Natural killer cell (primary cell): Measurements from ENCODE around the gene ANK3. TPM values are rescaled to one million over a fixed set of nuclear protein-coding genes. Genes with fewer than 3 reads are reported as not detected.

Experiments
- ATAC-seq, 3 donors: fragments of 150-1000 bp in 2 of 3; fragments of 200-7000 bp in 1 of 3; cut with Tn5 transposase; 1 replicate in 1 of 3; 2 replicates in 2 of 3; pipeline ENCODE4 v1.10.0; 2021; ENCODE audit warnings: mild to moderate bottlenecking in 2 of 3, moderate library complexity in 2 of 3
- DNase-seq, 2 donors: peaks; one replicate each; pipeline versions ENCODE4 v3.0.0 to v3.0.0-alpha.2; 2013 to 2021; ENCODE audit warnings: mixed read lengths in 1 of 2
- H3K27ac ChIP-seq: one replicate; pipeline ENCODE4 v1.5.1; 2013; ENCODE audit warnings: mild to moderate bottlenecking, low read length
- H3K27me3 ChIP-seq: one replicate; pipeline ENCODE4 v1.6.1; 2013; ENCODE audit warnings: low read length; ENCODE audit not compliant: control insufficient read depth, insufficient read depth
- H3K36me3 ChIP-seq: one replicate; pipeline ENCODE4 v1.6.1; 2013; ENCODE audit warnings: low read length; ENCODE audit not compliant: control insufficient read depth, insufficient read depth
- H3K4me1 ChIP-seq: one replicate; pipeline ENCODE4 v1.6.1; 2013; ENCODE audit warnings: low read length; ENCODE audit not compliant: control insufficient read depth, insufficient read depth
- H3K4me3 ChIP-seq: one replicate; pipeline ENCODE4 v1.5.1; 2013; ENCODE audit warnings: low read length
- H3K9me3 ChIP-seq: one replicate; pipeline ENCODE4 v1.6.1; 2013; ENCODE audit warnings: low read length; ENCODE audit not compliant: control insufficient read depth, insufficient read depth
- H3K27ac Mint-ChIP-seq, 2 donors: one replicate each; pipeline ENCODE4 v1.8.0; 2022; ENCODE audit warnings: mild to moderate bottlenecking in 2 of 2, mixed read lengths in 2 of 2, moderate library complexity in 1 of 2
- H3K27me3 Mint-ChIP-seq, 2 donors: one replicate each; pipeline ENCODE4 v1.8.0; 2022; ENCODE audit warnings: low read depth in 2 of 2, mixed read lengths in 2 of 2
- H3K36me3 Mint-ChIP-seq: one replicate; pipeline ENCODE4 v1.8.0; 2022; ENCODE audit warnings: mixed read lengths
- H3K4me1 Mint-ChIP-seq, 2 donors: one replicate each; pipeline ENCODE4 v1.8.0; 2022; ENCODE audit warnings: mixed read lengths in 2 of 2
- H3K4me3 Mint-ChIP-seq: one replicate; pipeline ENCODE4 v1.8.0; 2022; ENCODE audit warnings: mild to moderate bottlenecking, moderate library complexity, mixed read lengths
- H3K9me3 Mint-ChIP-seq, 2 donors: one replicate each; pipeline ENCODE4 v1.8.0; 2022; ENCODE audit warnings: mixed read lengths in 2 of 2
- CTCF ChIP-seq: fragments of 200-600 bp; IDR thresholded peaks from one replicate; pipeline ENCODE4 v1.8.0; 2022; ENCODE audit warnings: antibody characterized with exemption
- WGBS: methylation state at CpG from one replicate; pipeline ENCODE4 v1.1.7; 2013; ENCODE audit warnings: missing lambda C conversion rate; ENCODE audit not compliant: insufficient coverage; 5-methylcytosine and 5-hydroxymethylcytosine counted together
- intact Hi-C: fragments of 100-400 bp; cut with micrococcal nuclease; formaldehyde crosslinking; loops from one replicate; pipeline ENCODE4 v1.14.2; 2022
- total RNA-seq, 4 donors: library from RNA; stranded (reverse); fragments of 120-200 nt in 1 of 4; gene quantifications; one replicate each; pipeline versions ENCODE4 v1.2.3 to v1.2.4, GENCODE V29; 2013 to 2022

Gene ANK3
- total RNA-seq, 3 donors from 2014 or later (not counting 1 experiment from before 2014, with no cell fraction given), result 4.4 to 12.9 (median 11.4) TPM

- no peaks in the 10 kb centered on the region for H3K27me3 ChIP-seq
- peaks cover 0 to 3% of the 10 kb centered on the region in 2 donors for H3K27me3 Mint-ChIP-seq
- no peaks in the 10 kb centered on the region for H3K9me3 ChIP-seq
- DNase-seq, result no peak
- no peak for TF ChIP-seq CTCF
- H3K4me3 ChIP-seq, result no peak overlapping the region
- no peak overlapping the region for H3K4me3 Mint-ChIP-seq
- H3K27ac Mint-ChIP-seq, result no peak overlapping the region
- H3K36me3 Mint-ChIP-seq, result no peaks in the 10 kb centered on the region
- no peak overlapping the region for H3K27ac ChIP-seq
- H3K4me1 ChIP-seq, result no peaks in the 10 kb centered on the region
- no peaks in the 10 kb centered on the region for H3K4me1 Mint-ChIP-seq
- WGBS, result 63% methylated on average over 2 of the region's 3 CpGs
- ATAC-seq, result no peak
- no peaks in the 10 kb centered on the region for H3K36me3 ChIP-seq
- intact Hi-C loops, result no loop called here
- peaks cover 0 to 2% of the 10 kb centered on the region in 2 donors for H3K9me3 Mint-ChIP-seq
Observed at GRCh38 chr10:60425392-60426110, 35.9 kb upstream of the ANK3 start.

GRCh38 chr10:60424971-60425370 lies 35.3 kb upstream of the ANK3 start:
- no peak overlapping the region for H3K4me3 ChIP-seq
- Mint-ChIP-seq H3K9me3 (peaks cover 0 to 2% of the 10 kb centered on the region in 2 donors), H3K27ac (no peak overlapping the region), H3K4me1 (no peaks in the 10 kb centered on the region), H3K36me3 (no peaks in the 10 kb centered on the region), H3K27me3 (peaks cover 0 to 3% of the 10 kb centered on the region in 2 donors), H3K4me3 (no peak overlapping the region)
- no peaks in the 10 kb centered on the region for H3K27me3 ChIP-seq
- TF ChIP-seq CTCF, result no peak
- intact Hi-C loops, result no loop called here
- WGBS, result 67% methylated on average over 4 of the region's 4 CpGs
- H3K36me3 ChIP-seq, result no peaks in the 10 kb centered on the region
- H3K9me3 ChIP-seq, result no peaks in the 10 kb centered on the region
- ATAC-seq (no peak), DNase-seq (no peak)
- no peaks in the 10 kb centered on the region for H3K4me1 ChIP-seq
- no peak overlapping the region for H3K27ac ChIP-seq

- H3K4me1 Mint-ChIP-seq, result no peaks in the 10 kb centered on the region
- no peak overlapping the region for H3K27ac Mint-ChIP-seq
- peaks cover 0 to 2% of the 10 kb centered on the region in 2 donors for H3K9me3 Mint-ChIP-seq
- intact Hi-C loops, result no loop called here
- Histone ChIP-seq H3K9me3 (no peaks in the 10 kb centered on the region), H3K27me3 (no peaks in the 10 kb centered on the region), H3K4me1 (no peaks in the 10 kb centered on the region), H3K27ac (no peak overlapping the region), H3K36me3 (no peaks in the 10 kb centered on the region), H3K4me3 (no peak overlapping the region)
- 92% methylated on average over 1 of the region's 1 CpG for WGBS
- TF ChIP-seq CTCF, result no peak
- ATAC-seq, result no peak
- H3K36me3 Mint-ChIP-seq, result no peaks in the 10 kb centered on the region
- H3K27me3 Mint-ChIP-seq, result peaks cover 0 to 3% of the 10 kb centered on the region in 2 donors
- DNase-seq, result no peak
- H3K4me3 Mint-ChIP-seq, result no peak overlapping the region
Observed at GRCh38 chr10:60423920-60424319, 34.2 kb upstream of the ANK3 start.

- intact Hi-C loops, result no loop called here
- Histone ChIP-seq H3K4me1 (no peaks in the 10 kb centered on the region), H3K9me3 (no peaks in the 10 kb centered on the region), H3K4me3 (no peak overlapping the region), H3K27ac (no peak overlapping the region), H3K27me3 (no peaks in the 10 kb centered on the region), H3K36me3 (no peaks in the 10 kb centered on the region)
- ATAC-seq (no peak), DNase-seq (no peak)
- H3K9me3 Mint-ChIP-seq, result peaks cover 0 to 2% of the 10 kb centered on the region in 2 donors
- no peaks in the 10 kb centered on the region for H3K36me3 Mint-ChIP-seq
- no peak overlapping the region for H3K4me3 Mint-ChIP-seq
- no peak overlapping the region for H3K27ac Mint-ChIP-seq
- peaks cover 0 to 3% of the 10 kb centered on the region in 2 donors for H3K27me3 Mint-ChIP-seq
- 89% methylated on average over 4 of the region's 5 CpGs for WGBS
- no peaks in the 10 kb centered on the region for H3K4me1 Mint-ChIP-seq
- no peak for TF ChIP-seq CTCF
Observed at GRCh38 chr10:60422809-60423208, 33.1 kb upstream of the ANK3 start.
